Inflammatory macrophage (primary cell): Measurements from ENCODE around the gene BMP4.
A peak's percentile ranks its signal among the peaks of the same experiment; 100 is the strongest.

Experiments
- DNase-seq, 2 donors: peaks; one replicate each; pipeline ENCODE4 v3.0.0-alpha.2; 2020 to 2022

Gene BMP4

GRCh38 chr14:53963320-53964227 lies 6.9 kb upstream of the BMP4 start:
- no peak for DNase-seq

GRCh38 chr14:53962953-53963319 lies 6.3 kb upstream of the BMP4 start:
- no peak for DNase-seq

- DNase-seq, result no peak
These were observed 2.0 kb upstream of the BMP4 start for GRCh38 chr14:53958628-53959027.

GRCh38 chr14:53957739-53958138 lies 1.1 kb upstream of the BMP4 start:
- no peak for DNase-seq

- no peak for DNase-seq
These were observed 776 bp downstream of the BMP4 start for GRCh38 chr14:53955671-53956426.

- DNase-seq, result no peak
These were observed 1.4 kb downstream of the BMP4 start for GRCh38 chr14:53955229-53955556.

- DNase-seq, result peak in 1 of 2 donors; percentile 28
These were observed 1.9 kb downstream of the BMP4 start for GRCh38 chr14:53954551-53955228.

- peak in 1 of 2 donors; percentile 12 for DNase-seq
These were observed 2.6 kb downstream of the BMP4 start for GRCh38 chr14:53953828-53954550.

GRCh38 chr14:53953002-53953827 lies 3.4 kb downstream of the BMP4 start:
- DNase-seq, result no peak

GRCh38 chr14:53952533-53952932 lies 4.1 kb downstream of the BMP4 start:
- DNase-seq, result no peak

GRCh38 chr14:53951627-53952303 lies 4.9 kb downstream of the BMP4 start:
- DNase-seq, result no peak

- no peak for DNase-seq
These were observed 5.4 kb downstream of the BMP4 start for GRCh38 chr14:53951243-53951626.

- DNase-seq, result no peak
These were observed 6.4 kb downstream of the BMP4 start for GRCh38 chr14:53950031-53950793.

- DNase-seq, result no peak
These were observed 7.4 kb downstream of the BMP4 start for GRCh38 chr14:53949201-53949600.

GRCh38 chr14:53948205-53948884 lies 8.3 kb downstream of the BMP4 start:
- no peak for DNase-seq

- DNase-seq, result no peak
These were observed 9.0 kb downstream of the BMP4 start for GRCh38 chr14:53947452-53948204.

GRCh38 chr14:53947094-53947445 lies 9.6 kb downstream of the BMP4 start:
- DNase-seq, result no peak

- DNase-seq, result no peak
These were observed 10.1 kb downstream of the BMP4 start for GRCh38 chr14:53946404-53947093.

GRCh38 chr14:53946071-53946403 lies 10.6 kb downstream of the BMP4 start:
- DNase-seq, result no peak
